HG02981 (cell line): Measurements from ENCODE around the gene TRNAU1AP.
"Not testable (repeated sequence)": the region's sequence is repeated elsewhere in the genome, so short reads cannot be mapped to it uniquely, and the experiment has no call there.

ENCODE experiments used
- ATAC-seq: cut with Tn5 transposase; IDR thresholded peaks from one replicate; pipeline ENCODE4 v1.9.1; 2021; ENCODE audit warnings: mild to moderate bottlenecking, moderate library complexity; ENCODE audit not compliant: unreplicated experiment

Gene TRNAU1AP

DNA sequence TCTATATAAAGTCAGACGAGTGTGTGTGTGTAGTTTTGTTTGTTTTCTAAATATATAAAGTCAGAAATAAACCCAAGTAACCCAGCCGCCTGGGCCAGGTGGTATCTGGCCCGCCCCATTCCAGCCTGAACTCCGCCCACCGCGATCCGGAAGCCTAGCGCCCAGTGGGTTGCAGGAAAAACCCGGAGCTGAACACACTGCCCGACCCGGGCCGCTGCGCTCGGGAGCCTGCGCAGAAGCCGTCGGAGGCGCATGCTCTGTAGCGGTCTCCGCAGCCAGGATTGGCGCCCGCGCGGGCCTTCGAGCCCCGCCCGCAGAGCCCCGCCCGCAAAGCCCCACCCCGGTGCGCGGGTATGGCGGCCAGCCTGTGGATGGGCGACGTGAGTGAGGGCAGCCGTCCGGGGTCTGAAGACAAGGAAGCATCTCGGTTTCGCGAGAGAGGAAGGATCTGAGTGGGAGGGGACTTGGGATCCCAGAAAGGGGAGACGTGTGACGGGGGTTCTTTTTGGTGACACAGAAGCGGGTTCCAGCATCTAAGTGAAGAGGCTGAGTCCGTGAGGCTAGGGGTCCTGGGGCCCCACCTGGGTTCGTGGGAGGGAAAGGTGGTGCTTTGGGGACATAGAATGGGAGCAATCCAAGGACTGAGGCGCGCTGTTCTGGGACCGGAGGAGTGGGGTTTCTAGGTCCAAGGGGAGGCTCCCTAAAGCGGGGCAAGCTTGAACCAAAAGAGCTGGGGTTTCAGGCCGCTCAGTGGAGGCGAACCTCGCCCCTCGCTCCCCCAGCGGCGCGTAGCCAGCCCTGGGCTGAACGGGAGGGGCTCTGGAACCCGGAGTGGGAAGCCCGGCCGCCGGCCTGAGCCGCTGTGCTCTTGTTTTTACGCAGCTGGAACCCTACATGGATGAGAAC, at the start of gene TRNAU1AP:
TRNAU1AP (plus strand) TSS at position 328 of the 906 bp plus-strand sequence; CDS start at position 354, 26 bp downstream.
- peak; percentile 77 for ATAC-seq

DNA sequence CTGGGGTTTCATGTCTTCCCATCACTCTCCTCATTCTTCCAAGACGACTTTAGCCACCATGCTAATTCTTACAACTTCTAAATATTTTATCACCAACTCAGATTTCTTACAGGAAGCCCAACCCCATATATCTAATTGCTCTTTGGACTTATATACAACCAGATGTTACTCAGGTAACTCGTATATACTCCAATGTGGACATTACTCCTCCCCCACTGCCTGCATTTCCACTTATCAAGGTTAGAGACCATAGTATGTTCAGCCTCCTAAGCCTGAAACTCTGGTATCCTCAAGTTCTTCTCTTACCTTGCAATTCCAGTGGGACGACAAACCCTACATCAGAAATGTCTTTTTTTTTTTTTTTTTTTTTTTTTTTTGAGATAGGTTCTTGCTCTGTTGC, 49.8 kb upstream of the TRNAU1AP start:
- ATAC-seq, result no peak

DNA sequence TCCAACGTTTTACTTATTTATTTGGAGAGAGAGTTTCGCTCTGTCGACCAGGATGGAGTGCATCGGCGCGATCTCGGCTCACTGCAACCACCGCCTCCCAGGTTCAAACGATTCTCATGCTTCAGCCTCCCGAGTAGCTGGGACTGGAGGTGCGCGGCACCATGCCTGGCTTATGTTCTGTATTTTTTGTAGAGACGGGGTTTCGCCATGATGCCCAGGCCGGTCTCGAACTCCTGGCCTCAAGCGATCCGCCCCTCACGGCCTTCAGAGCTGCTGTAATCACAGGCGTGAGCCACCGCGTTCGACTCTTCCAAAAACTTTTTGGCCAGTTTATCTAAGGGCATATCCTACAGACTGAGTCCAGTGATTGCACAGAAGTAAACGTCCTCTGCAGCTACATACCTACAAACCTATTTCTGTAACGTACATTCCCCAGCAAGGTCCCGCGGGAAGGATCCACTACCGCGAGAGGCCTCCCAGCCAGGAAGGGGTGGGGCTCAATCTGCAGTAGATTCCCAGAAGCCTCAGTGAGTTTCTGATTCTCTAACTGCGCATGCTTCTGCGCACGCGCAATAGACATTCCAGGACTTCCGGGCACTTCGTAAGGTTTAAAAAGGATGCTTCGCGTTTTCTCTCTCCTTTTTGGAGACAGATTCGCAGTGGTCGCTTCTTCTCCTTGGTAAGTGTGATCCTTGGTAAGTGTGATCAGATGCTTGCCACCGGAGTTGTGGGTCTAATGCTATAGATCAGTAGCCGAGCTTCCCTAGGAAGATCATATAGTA, 47.3 kb upstream of the TRNAU1AP start, which contains the start of gene RCC1:
RCC1 (plus strand) TSS at position 638 of the 782 bp plus-strand sequence. CDS start 23,824 bp downstream, outside the sequence.
- peak; percentile 77 for ATAC-seq

DNA sequence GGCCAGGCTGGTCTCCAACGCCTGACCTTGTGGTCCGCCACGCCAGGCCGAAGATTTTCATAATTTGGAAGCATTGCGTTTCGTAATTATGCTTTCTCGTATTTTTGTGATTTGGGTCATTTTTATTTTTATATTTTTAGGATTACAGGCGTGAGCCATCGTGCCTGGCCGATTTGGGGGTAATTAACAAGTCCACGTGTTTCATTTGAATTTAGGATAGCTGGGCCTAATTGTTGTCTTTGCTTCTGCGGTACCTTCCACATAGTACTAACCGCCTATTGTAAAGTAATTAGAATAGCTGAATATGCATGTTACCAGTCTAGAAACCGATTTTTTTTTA, 46.0 kb upstream of the TRNAU1AP start:
- ATAC-seq, result no peak

DNA sequence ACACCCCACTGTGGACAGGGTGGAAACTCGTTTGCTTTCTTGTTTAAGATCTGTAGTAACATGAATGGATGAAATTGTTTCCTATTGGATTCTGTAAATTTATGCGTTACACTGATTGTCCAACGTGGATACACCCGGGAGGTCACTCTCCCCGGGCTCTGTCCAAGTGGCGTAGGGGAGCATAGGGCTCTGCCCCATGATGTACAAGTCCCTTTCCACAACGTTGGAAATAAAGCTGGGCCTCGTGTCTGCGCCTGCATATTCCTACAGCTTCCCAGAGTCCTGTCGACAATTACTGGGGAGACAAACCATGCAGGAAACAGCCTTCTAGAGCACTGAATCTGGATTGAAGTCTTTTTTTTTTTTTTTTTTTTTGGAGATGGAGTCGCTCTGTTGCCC, 45.6 kb upstream of the TRNAU1AP start:
- no peak for ATAC-seq

DNA sequence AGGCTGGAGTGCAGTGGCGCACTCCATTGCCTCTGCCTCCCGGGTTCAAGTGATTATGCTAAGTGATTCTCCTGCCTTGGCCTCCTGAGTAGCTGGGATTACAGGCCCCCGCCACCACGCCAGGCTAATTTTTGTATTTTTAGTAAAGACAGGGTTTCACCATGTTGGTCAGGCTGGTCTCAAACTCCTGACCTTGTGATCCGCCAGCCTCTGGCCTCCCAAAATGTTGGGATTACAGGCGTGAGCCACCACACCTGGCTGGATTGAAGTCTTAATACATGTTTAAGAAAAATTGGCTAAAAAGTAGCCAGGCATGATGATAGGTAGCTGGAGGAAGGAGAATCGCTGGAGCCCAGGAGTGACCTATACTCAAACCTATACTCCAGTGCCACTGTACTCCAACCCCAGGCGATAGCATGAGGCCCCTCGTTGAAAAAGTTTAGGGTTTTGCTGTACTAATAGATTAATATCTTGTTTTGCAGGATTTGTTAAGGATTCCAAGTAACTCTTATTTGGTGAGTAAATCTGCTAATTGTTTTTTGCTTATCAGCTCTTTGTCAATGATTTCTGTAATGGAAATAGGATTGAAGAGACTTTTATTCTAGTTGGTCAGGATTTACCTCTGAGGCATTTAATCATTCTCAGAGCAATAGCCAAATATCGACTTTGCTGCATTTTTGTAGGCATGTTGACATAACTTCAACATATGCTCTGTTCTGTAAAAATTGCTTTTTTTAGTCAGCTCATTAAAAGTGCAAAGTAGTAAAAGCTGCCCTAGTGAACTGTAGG, 45.0 kb upstream of the TRNAU1AP start:
- ATAC-seq, result no peak

DNA sequence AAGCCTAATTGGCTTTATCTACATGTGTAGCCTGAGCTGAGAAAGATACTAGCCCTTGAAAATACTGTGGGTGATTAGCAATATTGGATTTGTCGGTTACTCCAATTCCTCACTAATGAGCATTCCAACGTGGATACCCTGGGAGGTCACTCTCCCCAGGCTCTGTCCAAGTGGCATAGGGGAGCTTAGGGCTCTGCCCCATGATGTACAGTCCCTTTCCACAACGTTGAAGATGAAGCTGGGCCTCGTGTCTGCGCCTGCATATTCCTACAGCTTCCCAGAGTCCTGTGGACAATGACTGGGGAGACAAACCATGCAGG, 44.5 kb upstream of the TRNAU1AP start:
- ATAC-seq, result no peak

DNA sequence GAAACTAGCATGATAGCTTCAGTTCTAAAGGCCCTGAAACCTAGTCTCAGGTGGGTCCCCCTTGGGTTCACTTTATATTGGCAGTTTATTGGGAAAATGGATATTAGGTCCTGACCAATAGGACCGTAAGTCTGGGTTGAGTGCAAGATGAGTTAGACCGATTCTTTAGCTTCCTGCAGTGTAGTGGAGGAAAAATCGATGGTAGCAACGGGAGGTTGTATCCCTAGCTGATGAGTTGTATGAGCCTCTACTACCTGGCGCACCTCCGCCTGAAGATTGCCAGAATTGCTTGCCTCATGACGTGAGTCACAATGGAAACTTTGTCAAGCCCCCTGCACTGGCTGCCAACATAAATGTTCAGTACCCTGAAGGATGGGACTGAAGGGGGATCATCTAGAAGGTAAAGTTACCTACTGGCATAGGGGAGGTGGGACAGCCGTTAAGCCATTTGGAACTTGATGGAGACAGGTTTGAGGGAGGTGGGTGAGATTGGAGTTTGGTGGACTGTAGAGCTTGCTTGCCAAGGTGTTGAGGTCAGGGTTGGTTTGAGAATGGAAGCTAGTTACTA, 43.1 kb upstream of the TRNAU1AP start:
- no peak for ATAC-seq

DNA sequence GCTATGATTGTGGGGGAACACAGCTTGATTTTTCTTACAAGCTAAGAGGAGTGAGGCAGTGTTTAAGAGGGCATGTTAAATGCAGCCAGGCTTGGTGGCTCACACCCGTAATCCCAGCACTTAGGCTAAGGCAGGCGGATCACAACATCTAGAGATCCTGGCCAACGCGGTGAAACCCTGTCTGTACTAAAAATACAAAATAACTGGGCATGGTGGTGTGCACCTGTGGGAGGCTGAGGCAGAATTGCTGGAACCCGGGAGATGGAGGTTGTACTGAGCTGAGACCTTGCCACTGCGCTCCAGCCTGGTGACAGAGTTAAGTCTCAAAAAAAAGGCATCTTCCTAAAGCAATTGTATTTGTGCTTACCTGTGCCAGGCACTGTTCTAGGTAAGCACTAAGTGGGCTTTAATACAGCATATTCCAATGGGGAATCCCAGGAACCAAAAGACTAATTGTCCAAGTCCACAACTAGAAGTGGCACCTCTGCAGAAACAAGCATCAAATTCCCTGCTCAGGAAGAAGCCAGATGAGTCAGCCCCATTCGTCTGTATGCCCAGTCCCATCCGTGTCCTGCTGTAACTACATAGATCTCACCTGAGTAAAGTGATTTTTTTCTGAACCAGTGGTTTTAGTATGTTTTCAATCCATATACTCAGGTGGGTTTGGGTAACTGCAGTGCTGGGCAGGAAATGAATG, 42.5 kb upstream of the TRNAU1AP start:
- no peak for ATAC-seq

DNA sequence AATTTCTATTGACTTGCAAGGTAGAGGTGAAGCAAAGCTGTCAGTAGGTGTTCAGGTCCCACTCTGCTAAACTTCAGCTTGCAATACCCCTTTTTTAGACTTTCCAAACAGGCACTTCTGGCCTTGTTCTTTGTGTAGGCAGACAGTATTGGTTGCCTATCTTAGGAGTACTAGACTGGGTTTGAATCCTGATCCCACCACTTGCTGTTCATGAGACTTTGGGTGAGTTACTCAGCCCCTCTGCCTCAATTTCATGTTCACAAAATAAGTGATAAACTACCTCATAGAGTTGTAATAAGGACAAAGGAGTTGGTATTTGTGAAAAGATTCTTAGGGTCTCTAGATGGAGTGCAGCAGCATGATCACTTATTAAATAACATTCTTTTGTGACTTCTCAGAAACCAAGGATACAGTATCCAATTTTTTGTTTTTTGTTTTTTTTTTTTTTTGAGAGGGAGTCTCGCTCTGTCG, 41.9 kb upstream of the TRNAU1AP start:
- ATAC-seq, result no peak

DNA sequence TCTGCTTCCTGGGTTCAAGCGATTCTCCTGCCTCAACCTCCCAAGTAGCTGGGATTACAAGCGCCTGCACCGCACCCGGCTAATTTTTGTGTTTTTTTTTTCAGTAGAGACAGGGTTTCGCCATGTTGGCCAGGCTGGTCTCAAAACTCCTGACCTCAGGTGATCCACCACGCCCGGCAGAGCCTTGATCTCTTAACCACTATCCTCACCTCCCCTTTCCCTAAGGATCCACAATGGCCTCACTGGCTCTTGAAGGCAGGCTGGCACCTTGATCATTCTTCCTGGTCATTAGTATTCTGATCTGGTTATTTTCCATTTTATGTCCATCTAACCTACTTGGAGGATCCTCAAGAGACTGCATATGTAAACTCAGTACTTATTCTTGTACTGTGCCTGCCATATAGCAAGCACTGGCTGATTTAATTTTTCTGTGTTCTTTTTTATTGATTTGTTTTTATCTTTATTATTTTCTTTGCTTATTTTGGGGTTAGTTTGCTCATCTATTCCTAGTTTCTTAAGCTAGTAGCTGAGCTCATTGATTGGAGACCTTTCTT, 40.8 kb upstream of the TRNAU1AP start:
- ATAC-seq, result no peak

DNA sequence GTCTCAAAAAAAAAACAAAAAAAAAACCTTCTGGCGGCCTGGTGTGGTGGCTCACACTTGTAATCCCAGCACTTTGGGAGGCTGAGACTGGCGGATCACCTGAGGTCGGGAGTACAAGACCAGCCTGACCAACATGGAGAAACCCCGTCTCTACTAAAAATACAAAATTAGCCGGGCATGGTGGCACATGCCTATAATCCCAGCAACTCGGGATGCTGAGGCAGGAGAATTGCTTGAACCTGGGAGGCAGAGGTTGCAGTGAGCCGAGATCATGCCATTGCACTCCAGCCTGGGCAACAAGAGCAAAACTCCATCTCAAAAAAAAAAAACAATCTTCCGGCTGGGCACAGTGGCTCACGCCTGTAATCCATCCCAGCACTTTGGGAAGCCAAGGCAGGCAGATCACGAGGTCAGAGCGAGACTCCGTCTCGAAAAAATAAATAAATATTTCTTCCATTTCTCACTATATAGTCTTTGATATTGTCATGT, 38.4 kb upstream of the TRNAU1AP start:
- ATAC-seq, result not testable (repeated sequence)

DNA sequence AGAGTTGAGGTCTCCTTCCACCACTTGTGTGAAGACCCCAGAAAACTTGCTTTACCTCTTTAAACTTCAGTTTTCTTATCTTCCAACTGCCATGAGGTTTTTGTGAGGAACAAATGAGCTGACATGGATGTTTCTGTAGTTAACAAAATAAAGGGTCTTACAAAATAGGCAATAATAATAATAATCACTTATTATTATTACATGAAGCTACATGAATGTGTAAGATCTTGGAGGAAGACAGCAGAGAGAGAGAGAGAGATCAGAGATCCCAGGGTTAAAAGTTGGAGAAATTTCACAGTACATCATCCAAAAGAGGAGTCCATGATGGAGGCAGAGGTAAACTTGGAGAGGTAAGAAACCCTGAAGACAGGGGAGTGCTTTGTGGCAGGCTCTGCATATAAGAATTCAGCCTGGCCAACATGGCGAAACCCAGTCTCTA, 36.3 kb upstream of the TRNAU1AP start:
- ATAC-seq, result no peak

DNA sequence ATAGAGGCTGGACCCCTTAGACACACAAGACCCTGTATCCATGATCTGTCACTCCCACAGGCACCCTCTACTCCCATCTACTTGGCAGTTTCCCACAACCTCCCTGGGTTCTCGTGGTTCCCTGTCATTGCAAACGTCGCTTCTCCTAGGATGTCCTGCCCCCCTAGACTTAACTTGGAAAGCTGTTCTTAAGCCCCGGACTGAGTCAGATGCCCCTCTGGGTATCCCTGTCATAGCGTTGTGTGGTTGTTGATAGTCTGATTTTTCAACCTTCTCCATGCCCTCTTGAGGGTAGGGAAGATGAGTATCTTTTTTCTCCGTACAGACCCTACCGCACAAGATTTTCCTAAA, 35.3 kb upstream of the TRNAU1AP start:
- no peak for ATAC-seq

DNA sequence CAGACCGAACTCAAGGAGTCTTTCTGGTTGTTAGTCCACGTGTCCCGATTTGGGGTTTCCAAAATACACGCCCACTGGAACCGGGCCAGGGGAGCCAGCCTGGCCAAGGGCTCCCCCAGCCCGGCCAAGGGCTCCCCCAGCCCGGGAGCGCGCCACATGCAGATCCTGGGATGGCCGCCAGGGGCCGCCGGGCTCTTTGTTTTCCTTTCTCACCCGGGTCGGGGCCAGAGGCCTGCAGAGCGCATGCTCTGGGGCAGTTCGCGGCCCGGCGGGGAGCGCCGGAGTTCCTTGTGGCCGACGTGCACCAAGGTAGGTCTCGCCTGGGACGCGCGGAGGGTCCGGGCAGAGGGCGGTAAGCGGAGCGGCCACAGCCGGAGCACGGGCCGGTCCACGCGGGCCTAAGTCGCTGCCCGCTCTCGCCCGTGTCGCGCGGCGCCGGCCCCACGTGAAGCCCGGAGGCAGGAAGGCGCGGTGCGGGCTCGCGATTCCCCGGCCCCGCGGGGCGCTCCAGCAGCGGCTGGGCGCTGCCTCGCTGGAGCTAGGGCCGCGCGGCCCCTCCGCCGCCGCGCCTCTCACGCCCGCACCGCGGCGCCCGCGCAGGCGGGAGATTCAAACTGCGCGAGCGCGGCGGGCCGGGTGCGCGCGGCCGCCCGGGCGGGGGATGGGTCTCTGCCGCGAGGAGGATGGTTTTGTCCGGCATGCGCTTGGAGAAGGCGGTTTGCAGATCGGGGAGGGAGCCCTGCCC, 34.7 kb upstream of the TRNAU1AP start:
- peak; percentile 59 for ATAC-seq

DNA sequence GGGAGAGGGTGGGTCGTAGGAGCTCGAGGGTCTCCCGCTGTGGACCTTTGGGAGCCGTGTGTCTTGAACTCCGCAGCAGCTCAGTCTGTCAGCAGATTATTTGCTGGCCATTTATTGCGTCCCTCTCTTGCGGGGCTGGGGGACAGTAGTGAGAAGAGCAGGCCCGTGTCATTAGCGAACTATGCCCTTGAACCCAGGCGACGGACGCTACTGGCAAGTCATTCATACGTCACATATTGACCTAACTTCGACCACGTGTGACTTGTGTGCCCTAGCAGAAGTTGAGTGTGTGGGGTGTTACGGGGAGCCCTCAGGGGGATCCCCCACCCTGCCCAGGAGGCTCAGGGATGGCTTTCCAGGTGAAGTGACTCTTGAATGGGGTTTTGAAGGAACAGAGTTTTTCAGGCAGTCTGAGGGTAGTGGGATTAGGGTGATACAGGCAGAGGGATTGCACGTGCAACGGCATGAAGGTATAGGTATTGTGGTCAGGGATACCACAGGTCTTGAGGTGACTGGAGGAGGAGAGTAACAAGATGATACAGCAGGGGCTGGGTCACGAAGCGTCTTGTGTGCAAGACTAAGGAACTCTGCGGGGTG, 34.0 kb upstream of the TRNAU1AP start:
- ATAC-seq, result peak; percentile 19

DNA sequence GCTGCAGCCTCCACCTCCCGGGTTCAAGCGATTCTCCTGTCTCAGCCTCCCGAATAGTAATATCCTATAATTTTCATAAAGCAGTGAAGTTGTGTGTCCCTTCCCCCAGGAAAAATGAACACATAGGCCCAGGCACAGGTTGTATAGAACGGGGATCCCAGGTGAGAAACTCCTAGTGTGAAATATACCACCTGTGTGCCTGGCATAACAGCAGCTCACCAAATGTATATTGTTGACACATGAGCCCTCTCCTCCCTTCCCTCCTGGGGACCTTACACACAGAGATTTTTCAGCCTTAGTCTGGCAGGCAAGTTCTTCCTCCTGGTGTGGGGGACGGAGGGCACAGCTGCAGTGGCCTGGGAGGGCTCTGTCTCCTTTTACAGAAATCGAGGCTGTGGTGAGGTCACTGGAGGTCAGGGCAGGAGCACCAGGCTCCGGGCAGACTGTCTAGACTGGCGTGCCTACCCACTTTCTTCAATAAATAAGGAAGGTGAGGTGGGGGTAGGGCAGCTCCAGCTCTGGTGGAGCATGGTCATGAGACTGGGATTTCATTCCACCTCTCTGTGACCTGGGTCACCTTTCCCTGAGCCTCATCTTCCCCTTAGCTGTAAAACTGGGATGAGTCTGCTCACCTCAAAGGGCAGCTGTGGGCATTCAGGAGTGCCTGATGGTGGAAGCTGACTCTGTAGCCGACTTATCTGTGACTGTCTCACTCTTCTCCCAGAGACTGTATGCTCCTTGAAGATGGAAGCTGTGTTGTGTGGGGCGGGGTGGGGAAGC, 32.7 kb upstream of the TRNAU1AP start:
- ATAC-seq, result no peak

DNA sequence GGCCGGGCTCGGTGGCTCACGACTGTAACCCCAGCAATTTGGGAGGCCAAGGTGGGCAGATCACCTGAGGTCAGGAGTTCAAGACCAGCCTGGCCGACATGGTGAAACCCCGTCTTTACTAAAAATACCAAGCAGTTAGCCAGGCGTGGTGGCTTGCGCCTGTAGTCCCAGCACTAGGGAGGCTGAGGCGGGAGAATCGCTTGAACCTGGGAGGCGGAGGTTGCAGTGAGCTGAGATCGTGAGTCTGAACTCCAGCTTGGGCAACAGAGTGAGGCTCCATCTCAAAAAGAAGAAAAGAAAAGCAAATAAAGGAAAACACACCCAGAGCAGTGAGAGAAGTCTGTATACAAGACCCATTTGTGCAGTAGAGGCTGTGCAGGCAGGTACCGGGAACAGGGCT, 32.1 kb upstream of the TRNAU1AP start:
- ATAC-seq, result not testable (repeated sequence)
